ENCODE data around the gene CDH4.

- no peak for TF ChIP-seq CTCF (IDR thresholded peaks at IDR 0.05)
- no peak for TF ChIP-seq POLR2A (IDR thresholded peaks at IDR 0.05)
These were observed 645.6 kb downstream of the CDH4 start for GRCh38 chr20:61897401-61898295.
